Endothelial cell of umbilical vein (primary cell): ENCODE measurements around the gene TBCE. TPM values are rescaled to one million over a fixed set of nuclear protein-coding genes. Genes with fewer than 3 reads are reported as not detected.

Experiments
- BruUV-seq: library from RNA; stranded (reverse); fragments of 400-500 nt; replicated peaks from 2 replicates; lab custom pipeline; 2021; lab: Mats Ljungman, UMichigan
- CTCF ChIA-PET: fragments of 300-600, 350-600 bp; sonication (Branson Sonifier 250); formaldehyde crosslinking; loops from one replicate; lab custom pipeline; 2021; ENCODE audit warnings: antibody characterized with exemption, inconsistent platforms; lab: Charles Lee
- POLR2A ChIA-PET: fragments of 300-600, 350-600 bp; sonication (Branson Sonifier 250); formaldehyde crosslinking; loops from one replicate; lab custom pipeline; 2021; ENCODE audit warnings: antibody characterized with exemption, inconsistent platforms; lab: Charles Lee
- DNase-seq: peaks from one replicate; pipeline ENCODE4 v3.0.0-alpha.2; 2011; ENCODE audit warnings: low read depth, low spot score
- FAIRE-seq: peaks from 2 replicates; lab custom pipeline; 2011; peaks lifted over from hg19 to GRCh38; lab: Jason Lieb, UNC
- H2AFZ ChIP-seq: 2 replicates; pipeline ENCODE4 v1.6.0; 2012; ENCODE audit warnings: low read depth, low read length, control low read depth, inconsistent platforms
- H3K27ac ChIP-seq: 2 replicates; pipeline ENCODE4 v1.5.1; 2011; ENCODE audit warnings: low read depth, mild to moderate bottlenecking, control low read depth, low read length, moderate library complexity; ENCODE audit not compliant: insufficient read depth
- H3K27me3 ChIP-seq, 2 experiments: 2 replicates each; pipeline versions ENCODE4 v1.6.0 to v1.6.1; 2011; ENCODE audit warnings: low read length in 2 of 2, mixed read lengths in 1 of 2; ENCODE audit not compliant: control insufficient read depth in 2 of 2, insufficient read depth in 2 of 2
- H3K36me3 ChIP-seq, 2 experiments: 2 replicates in 1 of 2; 3 replicates in 1 of 2; pipeline ENCODE4 v1.5.1; 2011; ENCODE audit warnings: low read length in 2 of 2, mild to moderate bottlenecking in 1 of 2, moderate library complexity in 1 of 2; ENCODE audit not compliant: control insufficient read depth in 2 of 2, insufficient read depth in 2 of 2; ENCODE audit errors: extremely low read depth in 1 of 2
- H3K4me1 ChIP-seq: 3 replicates; pipeline ENCODE4 v1.5.1; 2011; ENCODE audit warnings: mild to moderate bottlenecking, low read length; ENCODE audit not compliant: control insufficient read depth, insufficient read depth; ENCODE audit errors: extremely low read depth
- H3K4me2 ChIP-seq: 2 replicates; pipeline ENCODE4 v1.6.1; 2011; ENCODE audit warnings: low read length, control low read depth, mixed read lengths; ENCODE audit not compliant: insufficient read depth
- H3K4me3 ChIP-seq, 3 experiments: fragments of 200-600 bp in 1 of 3; sonication (generic), shearing (Covaris generic) in 1 of 3; replicated peaks in 1 of 3; 2 replicates each; pipeline ENCODE4 v1.5.1; 2011 to 2016; ENCODE audit warnings: control low read depth in 3 of 3, low read length in 3 of 3, mild to moderate bottlenecking in 2 of 3, inconsistent platforms in 1 of 3, low read depth in 1 of 3, moderate library complexity in 1 of 3; ENCODE audit not compliant: insufficient read depth in 1 of 3
- H3K79me2 ChIP-seq: 2 replicates; pipeline ENCODE4 v1.6.0; 2012; ENCODE audit warnings: low read length, inconsistent platforms; ENCODE audit not compliant: control insufficient read depth, insufficient read depth
- H3K9ac ChIP-seq: replicated peaks from 2 replicates; pipeline ENCODE3; 2011; ENCODE audit warnings: low read length, control low read depth; ENCODE audit not compliant: insufficient read depth; ENCODE audit errors: extremely low read depth
- H3K9me1 ChIP-seq: replicated peaks from 3 replicates; pipeline ENCODE4 v1.6.0; 2011; ENCODE audit warnings: mild to moderate bottlenecking, low read length; ENCODE audit not compliant: control insufficient read depth, insufficient read depth; ENCODE audit errors: extremely low read depth
- H3K9me3 ChIP-seq: replicated peaks from 2 replicates; pipeline ENCODE4 v1.5.1; 2012; ENCODE audit warnings: low read length, inconsistent platforms; ENCODE audit not compliant: control insufficient read depth, insufficient read depth
- H4K20me1 ChIP-seq: replicated peaks from 2 replicates; pipeline ENCODE3; 2011; ENCODE audit warnings: mild to moderate bottlenecking, low read length; ENCODE audit not compliant: control insufficient read depth, insufficient read depth; ENCODE audit errors: extremely low read depth
- CTCF ChIP-seq, 2 donors: IDR thresholded peaks; 1 replicate in 1 of 2; 2 replicates in 1 of 2; pipeline ENCODE4 v1.5.1; 2011; ENCODE audit warnings: low read length in 2 of 2, mild to moderate bottlenecking in 2 of 2, moderate library complexity in 2 of 2, control low read depth in 1 of 2, inconsistent platforms in 1 of 2, low read depth in 1 of 2; ENCODE audit not compliant: insufficient read depth in 1 of 2; ENCODE audit errors: extremely low read depth in 1 of 2
- EZH2 ChIP-seq: IDR thresholded peaks from 2 replicates; pipeline ENCODE4 v1.6.1; 2012; ENCODE audit warnings: borderline replicate concordance, low read depth, mild to moderate bottlenecking, moderate library complexity, low read length, inconsistent platforms; ENCODE audit not compliant: severe bottlenecking
- FOS ChIP-seq: IDR thresholded peaks from 2 replicates; pipeline ENCODE4 v1.6.1; 2011; ENCODE audit warnings: mild to moderate bottlenecking, low read length, moderate library complexity, borderline replicate concordance; ENCODE audit not compliant: insufficient read depth
- JUN ChIP-seq: IDR thresholded peaks from 2 replicates; pipeline ENCODE4 v1.6.1; 2011; ENCODE audit warnings: borderline replicate concordance, low read depth; ENCODE audit not compliant: insufficient read length, insufficient read depth
- MYC ChIP-seq: IDR thresholded peaks from one replicate; pipeline ENCODE4 v1.6.1; 2011; ENCODE audit warnings: mild to moderate bottlenecking, low read depth, low read length
- POLR2A ChIP-seq: IDR thresholded peaks from 2 replicates; pipeline ENCODE4 v1.6.1; 2012; ENCODE audit warnings: low read depth, mild to moderate bottlenecking, control low read depth, low read length
- POLR2AphosphoS5 ChIP-seq: IDR thresholded peaks from 2 replicates; pipeline ENCODE4 v1.6.1; 2012; ENCODE audit warnings: low read depth, mild to moderate bottlenecking, control low read depth, low read length, moderate library complexity; ENCODE audit not compliant: insufficient read depth
- dilution Hi-C: fragments of 300-500 bp; cut with MboI; formaldehyde crosslinking; loops from one replicate; pipeline ENCODE4 v1.15.0; 2019; ENCODE audit warnings: low sequenced_read_pairs; ENCODE audit not compliant: extremely low pct_ligation_motif_present
- intact Hi-C: fragments of 100-400 bp; cut with micrococcal nuclease; formaldehyde crosslinking; loops from one replicate; pipeline ENCODE4 v1.10.0; 2022
- polyA plus RNA-seq, 4 experiments: library from polyadenylated mRNA; depleted of rRNA in 3 of 4; stranded (reverse) in 3 of 4; unstranded in 1 of 4; fragments of >200 nt; gene quantifications; 2 replicates each; pipeline versions ENCODE4 v1.2.1 to v1.2.3, GENCODE V29; 2011 to 2012; ENCODE audit warnings: missing spikeins in 1 of 4
- total RNA-seq: library from RNA; stranded (reverse); gene quantifications from 2 replicates; pipeline ENCODE4 v1.2.3, GENCODE V29; 2021

TBCE gene
- total and polyA plus RNA-seq, 2 donors (not counting 3 experiments of a cell fraction or from before 2014, with no cell fraction given), result 13.7 to 32.6 TPM

DNA sequence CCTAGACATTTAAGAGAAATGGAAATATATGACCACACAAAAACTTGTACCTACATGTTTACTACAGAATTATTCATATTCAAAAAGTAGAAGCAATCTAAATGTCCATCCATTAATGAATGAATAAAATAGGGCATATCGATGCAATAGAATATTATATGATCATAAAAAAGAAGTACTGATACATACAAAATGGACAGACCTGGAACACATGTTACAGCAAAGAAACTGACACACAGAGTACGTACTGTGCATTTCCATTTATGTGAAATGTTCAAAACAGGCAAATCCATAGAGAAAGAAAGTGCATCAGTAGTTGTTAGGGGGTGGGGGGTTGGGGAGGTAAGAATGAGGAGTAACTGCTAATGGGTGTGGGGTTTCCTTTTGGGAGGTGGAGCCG lies 97.8 kb downstream of the TBCE start:
- peaks cover 8% of the 10 kb centered on the region for H3K4me1 ChIP-seq
- no peaks in the 10 kb centered on the region for H4K20me1 ChIP-seq
- no peak overlapping the region for H3K27ac ChIP-seq
- no peaks in the 10 kb centered on the region for H3K9me1 ChIP-seq
- FAIRE-seq (no peak), DNase-seq (no peak)
- no peak overlapping the region for H3K9ac ChIP-seq
- BruUV-seq, result no TSS peak
- H3K79me2 ChIP-seq, result no peaks in the 10 kb centered on the region
- TF ChIP-seq EZH2 (no peak), FOS (no peak), MYC (no peak), POLR2A (no peak), JUN (no peak), CTCF (IDR thresholded peaks at IDR 0.05; ENCODE audit: extremely low read depth in 1 of 2, insufficient read depth in 1 of 2, low read depth in 1 of 2, low read length in 2 of 2) (no peak), POLR2AphosphoS5 (no peak)
- H3K4me2 ChIP-seq, result no peak overlapping the region
- H3K36me3 ChIP-seq, result no peaks in the 10 kb centered on the region
- dilution Hi-C loops, result no loop called here
- POLR2A ChIA-PET, result no interaction called here
- no peak overlapping the region for H3K4me3 ChIP-seq
- intact Hi-C loops, result no loop called here
- H3K9me3 ChIP-seq, result no peaks in the 10 kb centered on the region
- H3K27me3 ChIP-seq, result no peaks in the 10 kb centered on the region
- H2AFZ ChIP-seq, result no peak overlapping the region
- CTCF ChIA-PET, result no interaction called here
